ACC112 (cell line): ENCODE measurements around the gene MYO5B.

Source experiments
- H2AFZ ChIP-seq: fragments of 200-600 bp; sonication (generic); one replicate; pipeline ENCODE4 v1.6.0; 2017; ENCODE audit warnings: antibody characterized with exemption, low read length; ENCODE audit not compliant: unreplicated experiment
- H3K27ac ChIP-seq: fragments of 200-600 bp; sonication (generic); 2 replicates; pipeline ENCODE4 v1.5.1; 2014; ENCODE audit warnings: low read depth, mild to moderate bottlenecking, antibody characterized with exemption, low read length, moderate library complexity
- H3K27me3 ChIP-seq: fragments of 200-600 bp; sonication (generic); 2 replicates; pipeline ENCODE4 v1.6.1; 2014; ENCODE audit warnings: mild to moderate bottlenecking, antibody characterized with exemption, low read length, moderate library complexity, mixed read lengths; ENCODE audit not compliant: insufficient read depth
- H3K36me3 ChIP-seq: fragments of 200-600 bp; sonication (generic); 2 replicates; pipeline ENCODE4 v1.6.1; 2016; ENCODE audit warnings: mild to moderate bottlenecking, antibody characterized with exemption, low read length, moderate library complexity, mixed read lengths; ENCODE audit not compliant: insufficient read depth
- H3K4me1 ChIP-seq: fragments of 200-600 bp; sonication (generic); one replicate; pipeline ENCODE4 v1.6.1; 2016; ENCODE audit warnings: low read length, mixed read lengths; ENCODE audit not compliant: insufficient read depth, unreplicated experiment, control insufficient read depth
- H3K4me3 ChIP-seq: fragments of 200-600 bp; sonication (generic); 2 replicates; pipeline ENCODE4 v1.5.1; 2014; ENCODE audit warnings: mild to moderate bottlenecking, low read depth, low read length
- H3K79me2 ChIP-seq: fragments of 200-600 bp; sonication (generic); one replicate; pipeline ENCODE4 v1.6.0; 2016; ENCODE audit warnings: low read length; ENCODE audit not compliant: control insufficient read depth, unreplicated experiment, insufficient read depth

The MYO5B gene

GRCh38 chr18:50169149-50169548 lies 25.8 kb downstream of the MYO5B start:
- Histone ChIP-seq H3K79me2 (no peaks in the 10 kb centered on the region), H3K4me1 (no peaks in the 10 kb centered on the region), H3K27me3 (peaks cover 6% of the 10 kb centered on the region; the same call in 1 of the 2 replicates), H3K36me3 (no peaks in the 10 kb centered on the region), H3K27ac (no peak overlapping the region), H2AFZ (no peak overlapping the region), H3K4me3 (no peak overlapping the region)

DNA sequence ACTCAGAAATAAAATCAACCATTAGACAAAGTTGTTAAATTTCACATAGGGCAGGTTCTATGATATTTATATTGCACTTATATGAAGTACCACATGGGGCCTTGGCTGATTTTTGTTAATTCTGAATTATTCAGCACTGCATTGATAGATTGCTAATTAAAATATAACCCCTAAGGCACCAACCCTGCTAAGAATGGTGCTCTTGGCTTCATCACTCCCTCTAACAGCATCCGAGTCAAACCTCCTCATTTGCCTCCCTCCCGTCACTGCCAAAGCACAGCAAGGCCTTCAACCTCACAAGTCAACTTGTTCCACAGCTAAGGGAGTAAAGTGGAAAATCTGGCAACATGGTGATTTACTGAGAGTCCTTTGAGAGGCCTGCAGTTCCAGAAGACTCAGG lies 27.0 kb downstream of the MYO5B start:
- H3K79me2 ChIP-seq = no peaks in the 10 kb centered on the region

GRCh38 chr18:50166901-50167300 lies 28.0 kb downstream of the MYO5B start:
- Histone ChIP-seq H3K27me3 (peaks cover 6% of the 10 kb centered on the region; the same call in 1 of the 2 replicates), H3K36me3 (no peaks in the 10 kb centered on the region), H3K27ac (no peak overlapping the region), H2AFZ (no peak overlapping the region), H3K4me1 (no peaks in the 10 kb centered on the region), H3K79me2 (no peaks in the 10 kb centered on the region), H3K4me3 (no peak overlapping the region)

More for the DNA sequence above, 27.0 kb downstream of the MYO5B start:
- no peaks in the 10 kb centered on the region for H3K4me1 ChIP-seq
- no peak overlapping the region for H3K4me3 ChIP-seq
- no peak overlapping the region for H2AFZ ChIP-seq
- no peaks in the 10 kb centered on the region for H3K36me3 ChIP-seq
- H3K27ac ChIP-seq = no peak overlapping the region
- peaks cover 6% of the 10 kb centered on the region; the same call in 1 of the 2 replicates for H3K27me3 ChIP-seq

DNA sequence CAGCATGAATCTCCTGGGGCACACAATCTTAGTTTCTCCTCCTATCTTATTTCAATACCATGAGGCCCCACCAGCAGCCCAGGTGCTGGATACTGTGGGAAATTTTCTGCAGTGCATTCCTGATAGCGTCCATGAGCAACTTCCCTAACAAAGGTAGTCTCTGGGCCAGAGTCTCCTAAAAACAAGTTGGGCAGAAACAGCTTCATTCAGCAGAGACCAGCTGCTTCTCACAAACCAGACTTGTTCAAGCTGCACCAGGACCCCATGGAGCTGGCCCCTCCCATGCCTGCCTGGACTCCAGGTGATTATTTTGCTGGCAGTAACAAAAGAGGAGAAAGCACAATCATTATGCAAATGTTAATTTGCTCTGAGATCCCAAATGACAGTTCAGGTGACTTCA lies 31.4 kb downstream of the MYO5B start:
- Histone ChIP-seq H3K27me3 (peaks cover 6% of the 10 kb centered on the region; the same call in 1 of the 2 replicates), H3K27ac (no peak overlapping the region), H3K79me2 (no peaks in the 10 kb centered on the region), H3K4me1 (no peaks in the 10 kb centered on the region), H3K4me3 (no peak overlapping the region), H3K36me3 (no peaks in the 10 kb centered on the region), H2AFZ (no peak overlapping the region)

DNA sequence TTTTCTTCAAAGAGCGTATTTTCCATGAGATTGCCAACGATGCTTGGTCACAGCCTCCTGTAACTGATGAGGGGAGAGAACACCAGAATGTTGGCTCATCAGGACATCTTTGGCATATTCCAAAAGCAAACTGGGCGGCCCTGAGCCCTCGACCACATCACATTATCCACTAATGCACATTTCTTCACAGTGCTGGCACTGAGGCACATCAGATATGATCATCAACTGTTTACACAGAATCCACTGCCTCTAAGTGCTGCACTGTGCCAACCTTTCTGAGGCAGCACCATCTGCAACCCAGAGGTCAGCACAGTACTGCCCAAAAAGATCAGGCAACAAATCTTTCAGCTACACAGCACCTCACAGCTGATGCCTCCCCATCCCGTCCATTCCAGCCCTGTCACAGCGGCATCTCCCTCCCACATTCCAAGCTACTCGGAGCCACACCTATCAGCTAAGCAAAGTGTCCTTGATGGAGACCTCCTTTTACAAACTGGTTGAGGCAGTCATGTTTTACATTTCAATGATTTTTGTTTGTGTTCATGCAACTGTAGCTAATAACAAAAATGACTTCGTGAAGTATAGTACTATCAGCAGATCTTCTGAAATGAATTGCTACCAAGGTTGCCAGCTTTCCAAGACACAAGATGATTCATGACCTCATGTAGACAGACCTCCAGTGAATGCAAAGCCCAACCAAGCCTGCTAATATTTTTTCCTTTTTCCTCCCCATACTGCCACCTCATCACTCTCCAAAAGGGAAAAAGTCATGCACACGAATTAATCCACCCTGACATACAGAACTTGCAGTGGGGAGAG lies 32.3 kb downstream of the MYO5B start:
- H3K27ac ChIP-seq = no peak overlapping the region
- H3K79me2 ChIP-seq = no peaks in the 10 kb centered on the region
- H2AFZ ChIP-seq = no peak overlapping the region
- no peaks in the 10 kb centered on the region for H3K4me1 ChIP-seq
- no peak overlapping the region for H3K4me3 ChIP-seq
- H3K27me3 ChIP-seq = peaks cover 6% of the 10 kb centered on the region; the same call in 1 of the 2 replicates
- H3K36me3 ChIP-seq = no peaks in the 10 kb centered on the region

DNA sequence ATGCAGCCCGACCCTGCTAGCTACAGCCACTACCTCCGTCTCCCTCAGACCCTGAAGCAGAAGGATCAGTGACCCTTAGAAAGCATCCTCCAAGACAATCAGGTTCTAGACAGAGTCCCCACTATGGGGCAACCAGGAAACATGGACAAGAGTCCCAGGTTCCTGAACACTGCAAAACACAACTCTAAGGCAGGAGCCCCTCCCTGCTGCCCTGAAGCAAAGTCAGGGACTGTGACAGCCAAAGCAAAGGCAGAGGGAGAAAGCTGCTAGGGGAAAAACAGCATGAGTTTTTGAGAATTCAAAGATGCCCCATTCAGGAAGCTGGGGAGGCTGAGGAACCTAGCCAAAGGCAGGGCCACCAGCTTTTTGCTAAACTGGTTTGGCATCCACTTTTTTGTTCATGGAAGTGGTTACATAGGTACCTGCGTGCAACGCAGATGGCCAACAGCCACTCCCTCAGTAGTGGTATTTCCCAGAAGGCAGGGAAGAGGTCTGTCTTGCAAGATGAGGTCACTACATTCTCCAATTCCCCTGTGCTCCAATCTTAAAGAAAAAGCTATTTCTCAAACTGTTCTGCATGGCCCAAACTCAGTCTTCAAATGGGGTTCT lies 33.2 kb downstream of the MYO5B start:
- peaks cover 5% of the 10 kb centered on the region; the same call in 1 of the 2 replicates for H3K27me3 ChIP-seq
- no peaks in the 10 kb centered on the region for H3K36me3 ChIP-seq
- H2AFZ ChIP-seq = no peak overlapping the region
- no peak overlapping the region for H3K27ac ChIP-seq
- H3K4me1 ChIP-seq = no peaks in the 10 kb centered on the region
- H3K79me2 ChIP-seq = no peaks in the 10 kb centered on the region
- no peak overlapping the region for H3K4me3 ChIP-seq

DNA sequence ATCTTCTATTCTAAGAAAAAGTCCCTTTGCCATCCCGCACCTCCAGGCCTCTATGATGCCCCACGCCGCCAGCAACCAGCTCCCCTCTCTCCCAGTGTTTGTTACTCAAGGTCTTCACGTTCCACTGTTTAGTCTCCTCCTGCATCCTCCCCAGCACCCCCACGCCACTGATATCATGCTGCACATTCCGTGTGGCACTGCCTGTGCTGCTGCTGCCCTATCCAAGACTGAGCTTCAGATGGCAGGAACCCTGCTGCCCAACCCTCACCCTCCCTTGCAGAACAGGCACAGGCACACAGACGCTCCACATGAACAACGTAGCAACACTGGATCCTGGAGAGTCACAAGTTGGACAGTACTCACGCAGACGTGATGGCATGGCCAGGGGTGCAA lies 35.3 kb downstream of the MYO5B start:
- Histone ChIP-seq H3K4me1 (no peaks in the 10 kb centered on the region), H2AFZ (no peak overlapping the region), H3K27me3 (no peaks in the 10 kb centered on the region; the same call in 1 of the 2 replicates), H3K27ac (no peak overlapping the region), H3K36me3 (no peaks in the 10 kb centered on the region), H3K4me3 (no peak overlapping the region), H3K79me2 (no peaks in the 10 kb centered on the region)

- no peak overlapping the region for H2AFZ ChIP-seq
- H3K79me2 ChIP-seq = no peaks in the 10 kb centered on the region
- no peak overlapping the region for H3K4me3 ChIP-seq
- no peaks in the 10 kb centered on the region for H3K4me1 ChIP-seq
- no peak overlapping the region for H3K27ac ChIP-seq
- H3K27me3 ChIP-seq = no peaks in the 10 kb centered on the region; the same call in 1 of the 2 replicates
- H3K36me3 ChIP-seq = no peaks in the 10 kb centered on the region
Measured at GRCh38 chr18:50158866-50159653, 35.9 kb downstream of the MYO5B start.

- no peaks in the 10 kb centered on the region for H3K4me1 ChIP-seq
- no peak overlapping the region for H3K27ac ChIP-seq
- no peak overlapping the region for H2AFZ ChIP-seq
Measured at GRCh38 chr18:50155406-50155805, 39.5 kb downstream of the MYO5B start.

GRCh38 chr18:50154420-50154819 lies 40.5 kb downstream of the MYO5B start:
- H3K79me2 ChIP-seq = no peaks in the 10 kb centered on the region

More at GRCh38 chr18:50155406-50155805, 39.5 kb downstream of the MYO5B start:
- Histone ChIP-seq H3K4me3 (no peak overlapping the region), H3K36me3 (no peaks in the 10 kb centered on the region), H3K27me3 (no peaks in the 10 kb centered on the region; the same call in 1 of the 2 replicates), H3K79me2 (no peaks in the 10 kb centered on the region)

More at GRCh38 chr18:50154420-50154819, 40.5 kb downstream of the MYO5B start:
- Histone ChIP-seq H3K4me1 (no peaks in the 10 kb centered on the region), H3K27me3 (no peaks in the 10 kb centered on the region; the same call in 1 of the 2 replicates), H2AFZ (no peak overlapping the region), H3K4me3 (no peak overlapping the region), H3K36me3 (no peaks in the 10 kb centered on the region), H3K27ac (no peak overlapping the region)
